Nephron progenitor cell (in vitro differentiated cells): ENCODE results near the gene TMEM38A.

Source experiments
- DNase-seq: peaks from one replicate; pipeline ENCODE4 v3.0.0; 2021
- H3K27ac Mint-ChIP-seq: 2 replicates; pipeline ENCODE4 v1.8.0; 2021; ENCODE audit warnings: mild to moderate bottlenecking, moderate library complexity, mixed read lengths
- H3K27me3 Mint-ChIP-seq: 2 replicates; pipeline ENCODE4 v1.8.0; 2021; ENCODE audit warnings: mild to moderate bottlenecking, low read depth, mixed read lengths; ENCODE audit not compliant: poor library complexity
- H3K36me3 Mint-ChIP-seq: 2 replicates; pipeline ENCODE4 v1.8.0; 2021; ENCODE audit warnings: low read depth, mixed read lengths
- H3K4me1 Mint-ChIP-seq: 2 replicates; pipeline ENCODE4 v1.8.0; 2021; ENCODE audit warnings: mixed read lengths
- H3K4me3 Mint-ChIP-seq: 2 replicates; pipeline ENCODE4 v1.8.0; 2021; ENCODE audit warnings: mild to moderate bottlenecking, moderate library complexity, mixed read lengths
- H3K9me3 Mint-ChIP-seq: 2 replicates; pipeline ENCODE4 v1.8.0; 2021; ENCODE audit warnings: mild to moderate bottlenecking, moderate library complexity, mixed read lengths
- TF ChIP-seq, protein P1 (sequence below): fragments of 200-600 bp; sonication (generic); IDR thresholded peaks from 2 replicates; pipeline ENCODE4 v1.5.0; 2021; ENCODE audit warnings: antibody characterized with exemption

The TMEM38A gene

DNA sequence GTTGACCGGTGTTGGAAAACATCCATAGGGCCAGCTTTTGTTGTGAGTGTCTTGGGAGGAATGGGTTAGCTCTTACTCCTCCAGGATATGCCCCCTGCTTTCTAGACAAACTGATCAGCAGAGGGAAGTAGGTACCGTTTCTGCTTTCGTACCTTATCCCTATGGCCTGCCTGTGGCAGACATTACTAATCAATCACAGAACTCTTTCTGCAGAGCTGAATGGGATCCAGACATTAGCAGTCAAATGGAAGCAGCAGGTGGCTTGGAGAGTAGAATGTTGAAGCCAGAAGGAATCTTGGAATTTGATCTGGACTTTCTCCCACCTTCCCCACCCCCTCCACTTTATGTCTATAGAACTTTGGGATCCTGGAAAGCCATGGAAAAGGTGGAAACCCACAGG lies 75.8 kb downstream of the TMEM38A start:
- Mint-ChIP-seq H3K27ac (no peak overlapping the region), H3K27me3 (peaks cover 27% of the 10 kb centered on the region), H3K4me3 (no peak overlapping the region), H3K9me3 (peaks cover 11% of the 10 kb centered on the region), H3K36me3 (no peaks in the 10 kb centered on the region), H3K4me1 (peaks cover 6% of the 10 kb centered on the region)
- DNase-seq = no peak
- TF ChIP-seq, protein P1, sequence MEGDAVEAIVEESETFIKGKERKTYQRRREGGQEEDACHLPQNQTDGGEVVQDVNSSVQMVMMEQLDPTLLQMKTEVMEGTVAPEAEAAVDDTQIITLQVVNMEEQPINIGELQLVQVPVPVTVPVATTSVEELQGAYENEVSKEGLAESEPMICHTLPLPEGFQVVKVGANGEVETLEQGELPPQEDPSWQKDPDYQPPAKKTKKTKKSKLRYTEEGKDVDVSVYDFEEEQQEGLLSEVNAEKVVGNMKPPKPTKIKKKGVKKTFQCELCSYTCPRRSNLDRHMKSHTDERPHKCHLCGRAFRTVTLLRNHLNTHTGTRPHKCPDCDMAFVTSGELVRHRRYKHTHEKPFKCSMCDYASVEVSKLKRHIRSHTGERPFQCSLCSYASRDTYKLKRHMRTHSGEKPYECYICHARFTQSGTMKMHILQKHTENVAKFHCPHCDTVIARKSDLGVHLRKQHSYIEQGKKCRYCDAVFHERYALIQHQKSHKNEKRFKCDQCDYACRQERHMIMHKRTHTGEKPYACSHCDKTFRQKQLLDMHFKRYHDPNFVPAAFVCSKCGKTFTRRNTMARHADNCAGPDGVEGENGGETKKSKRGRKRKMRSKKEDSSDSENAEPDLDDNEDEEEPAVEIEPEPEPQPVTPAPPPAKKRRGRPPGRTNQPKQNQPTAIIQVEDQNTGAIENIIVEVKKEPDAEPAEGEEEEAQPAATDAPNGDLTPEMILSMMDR = no peak

- no peak for DNase-seq
- Mint-ChIP-seq H3K36me3 (no peaks in the 10 kb centered on the region), H3K4me3 (no peak overlapping the region), H3K4me1 (peaks cover 6% of the 10 kb centered on the region), H3K27me3 (peaks cover 27% of the 10 kb centered on the region), H3K9me3 (peaks cover 11% of the 10 kb centered on the region), H3K27ac (no peak overlapping the region)
- TF ChIP-seq, protein P1 = no peak
Observed at GRCh38 chr19:16737911-16738310, 77.0 kb downstream of the TMEM38A start.

- no peak overlapping the region for H3K4me3 Mint-ChIP-seq
Observed at GRCh38 chr19:16739546-16739945, 78.6 kb downstream of the TMEM38A start.

More at GRCh38 chr19:16739546-16739945, 78.6 kb downstream of the TMEM38A start:
- no peaks in the 10 kb centered on the region for H3K4me1 Mint-ChIP-seq
- no peak overlapping the region for H3K27ac Mint-ChIP-seq
- peaks cover 11% of the 10 kb centered on the region for H3K9me3 Mint-ChIP-seq
- peaks cover 25% of the 10 kb centered on the region for H3K27me3 Mint-ChIP-seq
- TF ChIP-seq, protein P1 = no peak
- DNase-seq = peak; percentile 32
- no peaks in the 10 kb centered on the region for H3K36me3 Mint-ChIP-seq
